OCI-M2 (cell line): Measurements from ENCODE around the gene SOWAHA.
"Not testable (repeated sequence)": the region's sequence is repeated elsewhere in the genome, so short reads cannot be mapped to it uniquely, and the experiment has no call there.

Experiments used
- DNase-seq: peaks from one replicate; lab custom pipeline; 2025; ENCODE audit not compliant: unreplicated experiment; lab: John Stamatoyannopoulos, UW

Gene SOWAHA

DNA sequence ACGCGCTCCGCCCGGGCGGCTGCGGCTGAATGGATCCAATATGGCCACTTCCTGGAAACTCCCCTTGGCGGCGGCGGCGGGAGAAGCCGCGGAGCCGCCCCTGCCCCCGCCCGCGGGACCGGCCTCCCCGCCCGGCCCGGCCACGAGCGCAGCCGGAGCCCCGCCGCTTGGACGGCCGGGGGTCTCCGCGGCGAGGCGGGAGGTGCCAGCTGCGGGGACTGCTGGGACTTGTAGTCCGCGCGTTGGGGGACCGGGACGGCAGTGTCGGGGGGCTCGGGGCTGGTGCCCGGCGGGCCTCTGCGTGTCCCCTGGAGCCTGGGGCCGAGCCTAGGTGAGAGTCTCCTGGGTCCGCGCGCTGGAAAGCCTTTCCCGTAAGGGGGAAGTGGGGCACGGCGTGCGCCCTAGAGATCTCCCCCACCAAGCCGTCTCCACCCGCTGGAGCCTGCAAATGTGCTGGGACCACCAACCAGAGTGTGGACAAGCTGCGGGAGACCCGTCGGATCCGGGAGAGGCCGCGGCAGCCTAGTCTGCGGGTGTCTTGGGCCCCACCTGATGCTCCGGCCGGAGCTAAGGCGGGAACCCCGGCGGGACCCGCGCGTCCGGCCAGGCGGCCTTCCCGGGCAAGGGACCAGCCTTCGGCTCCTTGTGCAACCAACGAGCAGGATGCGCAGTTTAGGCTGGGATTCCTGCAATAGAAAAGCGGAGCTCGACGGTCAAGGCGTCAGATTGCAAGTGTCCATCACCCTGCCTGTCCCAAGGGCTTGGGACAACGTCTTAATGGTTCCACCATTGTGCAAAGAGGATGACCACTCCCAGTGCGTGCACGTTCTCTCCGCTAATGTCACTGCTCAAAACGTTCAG is 35.7 kb upstream of the SOWAHA start, which contains the start of gene SEPTIN8:
TSS of gene SEPTIN8 (minus strand) at position 31 of the 861 bp plus-strand sequence. CDS start 102 bp downstream, outside the sequence.
- no peak for DNase-seq

DNA sequence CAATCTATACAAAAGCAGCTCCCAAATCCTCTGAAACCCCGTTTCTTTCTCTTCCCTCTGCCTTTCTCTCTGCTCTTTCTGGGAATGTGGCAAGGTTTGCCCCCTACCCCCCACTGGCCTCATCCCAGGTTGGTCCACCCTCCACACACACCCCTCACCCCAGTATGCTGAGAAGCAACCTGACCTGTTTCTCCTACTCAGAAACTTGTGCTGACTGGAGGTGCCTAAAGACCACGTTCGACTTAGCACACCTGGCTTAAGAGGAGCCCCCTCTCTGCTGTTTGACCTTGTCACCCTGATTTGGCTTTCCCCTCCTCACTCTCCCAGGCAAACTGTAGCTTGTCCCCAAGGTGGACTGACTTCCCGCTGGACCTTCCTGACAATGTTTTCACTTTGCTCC is 35.0 kb upstream of the SOWAHA start:
- DNase-seq: no peak

DNA sequence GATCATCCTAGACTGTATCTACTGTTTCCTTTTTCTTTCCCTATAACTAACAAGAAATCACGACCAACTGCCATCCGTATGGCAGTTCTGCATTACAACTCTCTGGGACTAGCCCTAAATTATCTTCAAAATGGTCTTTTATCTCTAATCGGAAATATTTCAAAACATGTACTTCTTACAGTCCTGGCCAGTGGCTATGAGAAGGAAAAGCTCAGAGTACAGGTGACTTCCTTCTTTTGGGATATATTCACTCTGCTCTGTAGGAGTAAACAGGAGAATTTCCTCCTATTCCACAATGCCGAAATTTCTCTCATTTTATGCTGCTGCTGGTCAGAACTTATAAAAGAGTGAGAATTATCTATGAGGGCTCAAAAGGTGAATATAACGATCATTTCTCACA is 34.2 kb upstream of the SOWAHA start:
- DNase-seq: no peak

DNA sequence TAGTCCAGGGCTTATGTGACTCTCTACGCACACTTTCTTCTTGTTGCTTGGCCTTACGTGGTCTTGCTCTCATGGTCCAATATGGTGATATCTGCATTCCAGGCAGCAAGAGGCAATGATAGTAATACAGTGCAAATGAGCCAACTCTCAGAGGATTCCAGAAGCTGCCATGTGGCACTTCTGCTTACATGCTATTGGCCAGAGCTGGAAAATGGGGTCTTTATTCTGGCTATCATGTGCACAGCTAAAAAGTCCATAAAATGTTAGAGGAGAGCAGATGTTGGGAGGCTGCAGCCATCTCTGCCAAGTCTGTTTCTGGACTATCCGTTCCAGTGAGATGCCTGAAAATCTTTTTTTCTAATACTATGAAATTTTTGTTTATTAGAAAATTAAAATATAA is 33.1 kb upstream of the SOWAHA start:
- no peak for DNase-seq

DNA sequence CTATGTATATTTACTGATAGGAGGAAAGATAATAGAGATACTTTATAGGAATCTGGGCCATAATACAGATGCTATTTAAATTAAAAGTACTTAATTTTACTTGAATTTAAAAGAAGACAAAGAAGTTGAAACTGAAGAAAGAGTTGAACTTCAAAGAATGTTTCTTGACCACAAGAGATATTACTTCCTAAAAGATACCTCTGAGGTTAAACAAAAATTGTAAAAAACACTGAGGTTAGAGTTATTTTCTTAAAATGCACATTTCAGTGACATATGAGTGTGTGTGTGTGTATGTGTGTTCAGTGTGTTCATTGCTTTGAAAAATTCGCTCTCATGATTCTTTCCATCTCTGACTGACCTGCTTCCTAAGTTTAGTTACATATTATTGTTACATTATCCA is 32.5 kb upstream of the SOWAHA start:
- no peak for DNase-seq

DNA sequence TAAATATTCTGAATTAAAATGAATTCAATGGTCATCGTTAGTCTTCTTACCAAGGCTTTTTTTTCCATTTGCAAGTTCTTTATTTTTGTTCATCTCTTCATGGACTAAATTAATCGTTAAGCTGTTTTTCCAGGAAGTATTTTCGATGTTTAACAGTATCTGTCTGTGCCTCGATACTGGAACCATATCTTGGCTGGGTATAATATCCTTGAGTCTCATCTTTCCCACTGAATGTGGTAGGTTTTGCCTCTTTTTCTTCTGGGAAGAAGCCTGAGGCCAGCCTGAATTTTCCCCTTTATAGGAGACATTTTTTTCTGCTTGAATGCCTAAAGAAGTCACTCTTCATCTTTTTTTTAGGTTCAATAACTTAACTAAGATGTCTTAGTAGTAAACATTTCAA is 32.1 kb upstream of the SOWAHA start:
- DNase-seq: no peak

DNA sequence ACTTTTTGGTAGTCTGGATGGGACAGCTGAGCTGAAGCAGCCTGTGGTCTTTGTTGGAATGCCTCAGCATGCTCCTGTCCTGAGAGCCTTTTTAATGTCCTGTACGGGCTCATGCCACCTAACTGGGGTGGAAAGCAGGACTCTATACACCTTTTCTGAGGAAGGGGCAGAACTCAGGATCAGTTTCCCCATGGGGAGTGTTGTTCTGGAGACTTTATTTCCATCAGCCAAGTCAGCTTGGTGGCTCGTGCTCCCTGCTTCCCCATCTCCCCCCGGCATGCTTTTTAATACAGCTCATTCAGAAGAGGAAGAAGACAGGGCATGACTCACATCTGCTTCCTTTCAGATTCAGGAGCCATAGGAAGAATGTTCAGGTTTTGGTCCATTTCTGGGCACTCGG is 31.0 kb upstream of the SOWAHA start:
- DNase-seq: no peak

DNA sequence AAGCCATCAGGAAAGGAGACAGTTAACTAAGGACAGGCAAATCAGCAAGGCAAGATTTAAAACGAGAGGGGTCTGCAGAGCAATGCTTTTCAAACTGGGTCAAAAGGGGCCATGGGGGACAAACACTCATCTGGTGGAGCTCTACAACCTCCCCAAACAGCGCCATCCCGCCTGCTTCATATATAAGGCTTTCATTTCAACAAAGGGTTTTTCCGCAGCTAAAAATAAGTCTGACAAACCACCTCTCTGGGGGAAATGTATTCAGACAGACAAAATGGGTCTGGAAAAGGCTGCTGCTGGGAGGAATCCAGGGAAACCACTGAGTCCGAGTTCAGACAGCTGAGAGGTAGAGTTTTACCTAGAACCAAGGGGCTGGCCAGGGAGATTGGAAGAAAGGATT is 27.7 kb upstream of the SOWAHA start:
- no peak for DNase-seq

DNA sequence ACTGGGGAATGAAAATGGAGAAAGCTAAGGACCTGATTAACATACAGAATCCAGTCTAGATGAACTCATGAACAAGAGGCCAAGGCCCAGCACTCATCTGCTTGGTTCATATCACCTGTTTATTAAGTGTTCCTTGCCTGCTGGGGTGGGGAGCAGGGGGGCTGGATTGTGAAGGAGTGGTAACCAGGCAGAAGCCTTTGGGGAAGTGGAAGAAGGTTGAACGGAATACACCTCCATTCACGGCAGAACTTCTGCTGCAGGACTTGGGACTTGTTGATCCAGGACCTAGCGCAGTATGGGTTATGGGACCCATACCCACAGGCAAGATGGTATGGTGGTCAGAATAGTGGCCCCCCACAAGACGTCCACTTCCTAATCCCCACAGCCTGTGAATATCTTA is 27.2 kb upstream of the SOWAHA start:
- no peak for DNase-seq

DNA sequence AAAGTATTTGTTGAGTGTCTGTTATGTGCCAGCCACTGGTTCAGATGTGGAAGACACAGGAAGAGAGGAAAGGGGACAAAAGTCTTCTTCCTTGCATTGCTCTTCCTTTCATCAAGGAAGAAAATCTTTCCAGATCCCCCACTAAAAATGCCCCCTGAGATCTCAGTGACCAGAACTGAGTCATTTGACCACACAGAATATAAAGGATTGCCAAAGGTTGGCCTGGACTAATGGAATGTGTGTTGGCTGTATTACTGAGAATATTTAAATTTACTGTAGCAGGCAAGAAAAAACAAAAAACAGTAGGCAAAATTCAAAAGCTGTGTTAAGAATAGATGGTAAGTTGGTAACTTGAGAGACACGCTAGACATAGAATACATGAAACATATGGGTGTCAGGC is 26.0 kb upstream of the SOWAHA start:
- DNase-seq: no peak

DNA sequence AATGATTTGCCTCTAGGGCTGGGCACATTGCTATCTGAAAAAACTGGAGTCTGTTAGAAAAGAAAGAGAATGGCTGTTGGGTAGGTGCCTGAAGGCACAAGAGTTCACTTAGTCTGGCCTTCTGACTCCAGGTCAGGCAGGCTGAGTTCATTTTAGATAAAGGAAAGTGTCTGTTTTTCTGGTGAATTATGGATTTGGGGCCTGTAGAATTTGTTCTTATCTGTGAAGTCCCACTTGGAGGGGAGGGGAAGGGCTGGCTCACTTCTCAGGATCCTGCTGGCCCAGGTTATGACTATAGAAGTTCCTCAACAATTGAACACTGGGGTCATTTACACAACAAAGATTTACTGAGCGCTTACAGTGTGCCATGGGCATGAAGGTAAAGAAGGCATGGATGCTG is 24.6 kb upstream of the SOWAHA start:
- no peak for DNase-seq

DNA sequence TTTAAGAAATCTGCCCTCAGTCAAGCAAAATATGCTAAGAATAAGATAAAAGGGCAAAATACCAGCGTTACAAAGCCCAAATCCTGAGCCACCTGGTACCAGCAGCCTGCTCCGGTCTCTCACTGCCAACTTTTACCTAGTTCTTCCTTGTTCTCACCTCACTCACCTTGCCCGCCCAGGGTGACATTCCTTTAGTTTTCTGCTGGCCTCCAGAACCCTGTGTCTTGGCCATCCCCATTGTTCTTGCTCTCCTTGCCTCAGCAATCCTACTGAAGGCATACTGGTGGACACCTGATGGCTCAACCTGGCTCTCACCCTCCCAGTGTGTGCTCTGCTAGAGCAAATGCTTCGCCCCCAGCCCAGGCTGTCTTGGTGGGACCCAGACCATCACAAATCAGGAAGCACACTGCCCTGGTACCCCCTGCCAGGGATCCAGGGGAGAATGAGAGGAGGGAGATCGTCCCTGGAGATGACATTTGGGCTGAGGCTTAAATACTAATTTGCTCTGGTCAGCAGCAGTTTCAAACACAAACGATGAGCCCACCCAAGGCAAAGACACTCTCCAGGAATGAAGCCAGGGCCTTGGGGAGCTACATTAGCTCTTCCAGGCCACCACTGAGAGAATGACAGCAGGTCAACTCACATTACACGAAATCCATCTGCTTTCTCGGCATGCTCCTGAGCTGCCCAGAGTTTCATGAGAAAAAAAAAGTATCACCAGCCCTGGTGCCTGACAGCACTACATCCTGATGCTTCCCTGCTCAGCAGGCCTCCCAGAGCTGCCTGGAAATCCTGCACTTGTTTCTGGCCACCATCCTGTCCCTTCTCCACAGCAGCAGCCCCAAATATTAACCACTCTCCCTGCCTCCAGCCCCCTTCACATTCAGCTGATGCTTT is 23.9 kb upstream of the SOWAHA start:
- no peak for DNase-seq

DNA sequence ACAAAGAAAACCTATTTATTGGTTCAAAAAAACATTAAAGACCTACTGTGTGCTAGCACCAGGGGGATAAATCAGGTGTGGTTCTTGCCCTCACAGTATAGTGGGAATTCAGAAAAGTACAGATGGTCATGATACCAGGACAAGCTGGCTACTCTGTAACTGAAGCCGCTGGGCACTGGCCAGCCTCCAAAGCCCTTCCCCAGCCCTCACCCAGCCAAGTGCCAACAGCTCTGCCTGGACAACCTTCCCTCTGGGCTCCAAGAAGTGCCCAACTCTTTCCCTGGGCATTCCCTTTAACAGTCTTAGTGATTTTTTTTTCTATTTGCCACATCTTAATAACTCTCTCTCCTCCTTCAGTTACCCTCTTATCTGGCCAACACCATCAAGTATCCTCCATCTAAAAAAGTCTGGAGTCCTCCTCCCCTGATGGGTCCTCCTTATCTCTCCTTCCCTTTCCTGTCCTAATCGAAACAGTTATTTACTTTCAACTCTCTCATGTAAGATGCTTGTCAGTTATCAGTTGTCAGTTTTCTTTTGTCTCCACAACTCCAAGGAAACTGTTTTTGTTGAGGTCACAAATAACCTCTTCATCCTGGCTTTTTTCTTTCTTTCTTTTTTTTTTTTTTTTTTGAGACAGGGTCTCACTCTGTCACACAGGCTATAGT is 22.8 kb upstream of the SOWAHA start:
- no peak for DNase-seq

DNA sequence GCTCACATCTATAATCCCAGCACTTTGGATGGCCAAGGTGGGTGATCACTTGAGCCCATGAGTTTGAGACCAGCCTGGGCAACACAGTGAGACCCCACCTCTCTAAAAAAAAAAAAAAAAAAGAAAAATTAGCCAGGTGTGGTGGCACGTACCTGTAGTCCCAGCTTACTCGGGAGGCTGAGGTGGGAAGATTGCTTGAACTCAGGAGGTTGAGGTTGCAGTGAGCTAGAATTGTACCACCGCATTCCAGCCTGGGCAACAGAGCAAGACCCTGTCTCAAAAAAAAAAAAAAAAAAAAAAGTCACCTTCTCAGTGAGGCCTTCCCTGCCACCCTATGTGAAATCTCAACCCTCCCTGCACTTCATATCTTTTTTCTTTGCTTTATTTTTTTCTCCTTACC is 22.1 kb upstream of the SOWAHA start:
- DNase-seq: no peak

DNA sequence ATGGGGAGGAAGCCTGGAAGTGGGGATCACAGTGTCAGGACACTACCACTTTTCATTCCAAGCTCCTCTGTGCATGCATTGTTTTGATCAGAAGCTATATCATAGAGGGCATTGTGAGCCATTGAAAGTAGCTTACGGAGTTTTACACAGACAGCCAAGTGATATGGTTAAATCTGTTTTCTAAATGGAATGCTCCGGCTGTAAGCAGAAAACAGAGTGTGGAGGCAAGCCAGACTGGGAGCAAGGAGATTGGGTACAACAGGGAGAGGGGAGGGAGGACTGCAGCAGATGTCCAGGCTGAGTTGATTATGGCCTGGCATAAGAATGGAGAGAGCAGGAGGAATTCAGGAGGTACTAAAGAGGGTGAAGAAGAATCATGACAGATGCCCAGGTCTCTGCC is 15.5 kb upstream of the SOWAHA start:
- no peak for DNase-seq

DNA sequence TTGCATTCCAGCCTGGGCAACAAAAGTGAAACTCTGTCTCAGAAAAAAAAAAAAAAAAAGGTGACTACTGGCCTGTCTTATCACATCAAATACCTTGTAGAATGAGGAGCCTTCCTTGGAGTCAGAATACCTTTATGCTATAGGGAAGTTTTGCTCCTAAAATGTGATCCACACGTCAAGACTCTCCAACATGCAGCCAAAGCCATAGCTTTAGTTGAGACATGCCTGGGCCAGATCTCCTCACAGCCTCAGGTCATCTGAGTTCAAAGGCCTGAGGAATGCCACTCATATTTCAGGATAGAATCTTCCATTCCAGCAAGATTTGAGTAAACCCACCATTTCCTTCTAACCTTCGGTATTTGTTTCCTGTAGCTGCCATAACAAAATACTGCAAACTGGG is 13.7 kb upstream of the SOWAHA start:
- no peak for DNase-seq

DNA sequence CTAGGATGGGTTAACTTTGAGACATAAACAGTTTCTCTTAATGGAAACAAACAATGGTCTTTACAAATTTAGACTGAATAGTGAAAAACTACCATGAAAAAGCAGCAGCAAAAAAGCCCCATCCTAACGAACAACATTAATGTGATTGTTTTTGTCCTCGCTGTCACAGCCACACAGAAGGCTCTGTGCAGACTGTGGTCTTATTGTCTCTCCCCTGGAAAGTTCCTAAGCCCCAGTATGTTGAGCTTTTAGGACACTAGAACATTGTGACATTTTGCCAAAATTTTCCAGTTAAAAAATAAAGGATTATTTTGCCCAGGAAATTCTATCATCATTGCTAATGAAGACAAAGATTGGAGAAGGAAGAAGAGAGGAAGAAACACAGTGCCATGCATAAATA is 12.6 kb upstream of the SOWAHA start:
- no peak for DNase-seq

DNA sequence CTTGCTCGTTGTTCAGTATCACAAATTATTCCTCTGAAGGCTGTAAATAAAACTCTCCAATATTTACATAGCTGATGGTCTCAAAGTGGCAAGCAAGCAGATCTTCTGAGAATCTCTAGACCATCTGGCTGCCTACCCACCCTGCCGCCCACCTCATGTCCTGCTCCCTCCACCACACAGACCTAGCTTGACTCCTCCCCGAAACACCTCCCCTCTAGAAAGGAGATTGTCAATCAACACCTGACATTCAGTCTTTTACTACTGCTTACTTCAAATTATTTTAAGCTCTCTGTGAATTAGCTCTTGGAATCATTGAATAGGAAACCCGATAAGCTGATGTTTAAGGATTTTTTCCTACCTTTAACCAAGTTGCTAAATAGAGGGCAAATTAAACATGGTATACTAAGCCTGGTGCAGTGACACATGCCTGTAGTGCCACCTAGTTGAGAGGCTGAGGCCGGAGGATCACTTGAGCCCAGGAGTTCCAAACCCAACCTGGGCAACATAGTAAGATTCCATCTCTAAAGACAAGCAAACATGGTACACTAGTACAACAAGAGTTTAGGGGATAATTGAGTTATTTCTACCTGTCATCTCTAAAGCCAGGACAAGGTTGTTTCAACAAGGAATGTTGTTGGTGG is 10.9 kb upstream of the SOWAHA start:
- no peak for DNase-seq

DNA sequence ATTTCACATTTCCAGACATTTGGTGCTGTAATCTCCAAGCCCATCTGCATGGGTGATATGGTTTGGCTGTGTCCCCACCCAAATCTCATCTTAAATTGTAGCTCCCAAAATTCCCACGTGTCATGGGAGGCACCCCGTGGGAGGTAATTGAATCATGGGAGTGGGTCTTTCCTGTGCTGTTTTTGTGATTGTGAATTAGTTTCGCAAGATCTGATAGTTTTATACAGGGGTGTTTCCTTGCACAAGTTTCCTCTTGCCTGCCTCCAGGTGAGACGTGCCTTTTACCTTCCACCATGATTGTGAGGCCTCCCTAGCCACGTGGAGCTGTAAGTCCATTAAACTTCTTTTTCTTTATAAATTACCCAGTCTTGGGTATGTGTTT is 10.4 kb upstream of the SOWAHA start:
- DNase-seq: not testable (repeated sequence)

DNA sequence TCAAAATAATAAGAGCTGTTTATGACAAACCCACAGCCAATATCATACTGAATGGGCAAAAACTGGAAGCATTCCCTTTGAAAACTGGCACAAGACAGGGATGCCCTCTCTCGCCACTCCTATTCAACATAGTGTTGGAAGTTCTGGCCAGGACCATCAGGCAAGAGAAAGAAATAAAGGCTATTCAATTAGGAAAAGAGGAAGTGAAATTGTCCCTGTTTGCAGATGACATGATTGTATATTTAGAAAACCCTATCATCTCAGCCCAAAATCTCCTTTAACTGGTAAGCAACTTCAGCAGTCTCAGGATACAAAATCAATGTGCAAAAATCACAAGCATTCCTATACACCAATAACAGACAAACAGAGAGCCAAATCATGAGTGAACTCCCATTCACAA is 8.9 kb upstream of the SOWAHA start:
- not testable (repeated sequence) for DNase-seq

DNA sequence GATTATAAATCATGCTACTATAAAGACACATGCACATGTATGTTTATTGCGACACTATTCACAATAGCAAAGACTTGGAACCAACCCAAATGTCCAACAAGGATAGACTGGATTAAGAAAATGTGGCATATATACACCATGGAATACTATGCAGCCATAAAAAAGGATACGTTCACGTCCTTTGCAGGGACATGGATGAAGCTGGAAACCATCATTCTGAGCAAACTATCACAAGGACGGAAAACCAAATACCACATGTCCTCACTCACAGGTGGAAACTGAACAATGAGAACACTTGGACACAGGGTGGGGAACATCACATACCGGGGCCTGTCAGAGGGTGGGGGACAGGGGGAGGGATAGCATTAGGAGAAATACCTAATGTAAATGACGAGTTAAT is 7.2 kb upstream of the SOWAHA start:
- DNase-seq: not testable (repeated sequence)
